Fibroblast of gingiva (primary cell): ENCODE data around the gene ZBED4.

Experiments used
- DNase-seq: peaks from one replicate; pipeline ENCODE4 v3.0.0-alpha.2; 2011; ENCODE audit warnings: low read depth

Gene ZBED4

DNA sequence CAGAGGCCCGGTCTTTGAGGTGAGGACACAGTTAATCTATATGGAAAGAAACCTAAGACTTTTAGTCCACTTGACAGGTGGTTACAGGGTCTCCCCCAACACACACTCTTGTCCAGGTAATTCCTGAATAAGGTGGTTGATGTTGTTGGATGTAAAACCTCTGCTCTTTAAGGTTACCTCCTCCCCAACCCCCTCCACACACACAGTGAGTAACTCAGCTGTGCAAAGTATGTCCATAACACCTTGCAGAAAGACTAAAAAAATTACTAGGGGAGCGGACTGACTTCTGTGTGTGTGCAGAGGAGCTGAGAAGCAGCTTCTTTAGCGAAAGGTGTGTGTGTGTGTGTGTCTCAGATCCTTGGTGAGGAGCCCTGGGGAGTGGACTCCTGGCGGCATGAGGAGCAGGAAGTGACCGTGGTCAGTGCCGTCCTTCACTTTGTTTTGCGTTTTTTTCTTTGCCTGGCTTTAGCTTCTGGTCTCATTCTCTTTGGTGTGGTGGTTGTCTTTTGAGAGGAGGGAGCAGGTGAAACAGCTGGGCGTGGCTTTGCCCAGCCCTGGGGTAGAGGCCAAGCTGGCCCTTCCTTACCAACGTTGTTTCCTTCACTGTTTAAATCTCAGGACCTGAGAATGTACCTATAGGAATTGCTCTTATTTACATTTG, 1.7 kb downstream of the ZBED4 start:
- no peak for DNase-seq

- no peak for DNase-seq
These were observed 2.7 kb downstream of the ZBED4 start for GRCh38 chr22:49856343-49856742.

- no peak for DNase-seq
These were observed 3.3 kb downstream of the ZBED4 start for GRCh38 chr22:49856766-49857618.

DNA sequence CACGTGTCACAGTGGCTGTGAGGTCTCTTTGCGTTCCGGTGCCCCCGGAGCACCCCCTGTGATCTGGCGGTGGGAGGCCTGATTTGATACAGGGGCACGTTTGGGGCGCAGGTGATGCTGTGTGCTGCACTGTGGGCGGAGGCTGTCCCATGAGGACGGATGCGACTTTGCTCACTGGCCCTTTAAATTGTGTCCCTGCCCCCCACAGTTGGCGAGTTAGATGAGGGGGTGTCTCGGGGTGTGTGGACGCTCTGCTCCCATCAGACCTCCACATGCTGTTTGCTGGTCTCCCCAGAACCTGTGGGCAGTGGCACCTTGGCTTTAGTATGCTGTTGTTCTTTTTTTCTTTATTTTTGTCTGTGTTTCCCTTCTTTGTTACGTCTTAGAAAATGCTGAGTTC, 5.2 kb downstream of the ZBED4 start:
- no peak for DNase-seq

DNA sequence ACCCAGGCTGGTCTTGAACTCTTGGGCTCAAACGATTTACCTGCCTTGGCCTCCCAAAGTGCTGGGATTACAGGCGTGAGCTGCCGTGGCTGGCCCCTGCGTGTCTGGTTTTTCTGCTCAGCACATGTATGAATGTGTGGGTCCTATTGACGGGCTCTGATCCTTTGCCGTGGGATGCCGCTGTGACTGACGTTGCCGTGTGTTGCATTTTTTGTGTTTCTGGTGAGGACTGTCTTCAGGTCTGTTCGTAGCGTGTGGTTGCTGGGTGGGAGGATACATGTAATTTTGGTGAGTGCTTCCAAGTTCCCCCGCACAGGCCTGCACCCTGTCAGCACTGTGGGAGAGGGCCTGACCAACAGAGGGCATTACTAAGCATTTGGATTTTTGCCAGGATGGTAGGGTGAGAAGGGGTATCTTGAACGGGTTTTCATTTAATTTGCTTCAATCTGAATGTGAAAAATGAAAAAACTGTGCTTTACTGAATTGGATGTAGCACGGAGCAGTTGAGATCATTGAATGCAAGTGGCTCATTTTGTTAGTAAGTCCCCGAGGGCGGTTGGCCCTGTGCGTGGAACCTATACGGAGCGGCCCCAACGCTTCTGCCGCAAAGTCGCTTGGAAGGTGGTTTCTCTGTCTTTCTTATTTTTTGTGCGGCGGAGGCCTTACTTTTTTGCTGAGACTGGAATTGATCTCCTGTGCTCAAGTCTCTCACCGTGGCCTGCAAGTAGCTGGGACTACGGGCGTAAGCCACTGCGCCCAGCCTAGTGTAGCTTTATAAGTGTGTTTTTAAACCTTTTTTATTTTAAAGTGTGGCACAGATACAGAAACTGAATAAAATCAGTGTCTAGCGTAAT, 8.2 kb downstream of the ZBED4 start:
- DNase-seq: no peak

GRCh38 chr22:49862496-49862776, 8.8 kb downstream of the ZBED4 start:
- no peak for DNase-seq

DNA sequence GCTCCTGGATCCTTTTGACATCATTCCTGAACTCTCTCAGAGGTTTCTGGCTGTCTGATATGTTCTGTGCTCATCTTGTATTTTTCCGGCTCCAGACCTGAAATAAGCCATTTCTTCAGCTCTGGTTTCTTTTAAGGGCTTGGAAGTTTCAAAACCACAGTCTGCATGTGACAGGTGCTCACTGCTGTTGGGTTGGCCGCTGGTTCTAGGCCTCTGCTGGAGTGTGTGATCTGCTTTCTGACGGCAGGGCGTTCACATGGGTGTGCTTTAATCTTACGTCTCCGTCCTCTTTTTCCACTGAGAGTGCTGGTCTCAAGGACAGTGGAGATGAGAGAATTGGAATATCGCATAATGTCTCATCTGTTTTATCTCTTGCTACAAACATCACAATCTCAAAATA, 10.3 kb downstream of the ZBED4 start:
- no peak for DNase-seq

DNA sequence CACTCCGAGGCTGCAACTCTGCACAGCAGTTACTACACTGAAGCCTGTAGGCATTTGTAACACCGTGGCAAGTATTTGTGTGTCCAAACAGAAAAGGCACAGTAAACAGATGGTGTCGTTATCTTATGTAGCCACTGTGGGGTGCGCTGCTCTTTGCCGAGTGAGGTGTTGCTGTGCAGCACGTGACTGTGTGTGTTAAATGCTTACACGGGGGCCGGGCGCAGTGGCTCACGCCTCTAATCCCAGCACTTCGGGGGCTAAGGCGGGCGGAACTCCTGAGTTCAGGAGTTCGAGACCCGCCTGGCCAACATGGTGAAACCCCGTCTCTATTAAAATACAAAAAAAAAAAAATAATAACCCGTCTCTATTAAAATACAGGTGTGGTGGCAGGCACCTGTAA, 11.5 kb downstream of the ZBED4 start:
- DNase-seq: no peak

GRCh38 chr22:49866134-49866533, 12.5 kb downstream of the ZBED4 start:
- DNase-seq: no peak

GRCh38 chr22:49866646-49867045, 13.0 kb downstream of the ZBED4 start:
- no peak for DNase-seq

GRCh38 chr22:49867303-49868265, 13.9 kb downstream of the ZBED4 start:
- no peak for DNase-seq

DNA sequence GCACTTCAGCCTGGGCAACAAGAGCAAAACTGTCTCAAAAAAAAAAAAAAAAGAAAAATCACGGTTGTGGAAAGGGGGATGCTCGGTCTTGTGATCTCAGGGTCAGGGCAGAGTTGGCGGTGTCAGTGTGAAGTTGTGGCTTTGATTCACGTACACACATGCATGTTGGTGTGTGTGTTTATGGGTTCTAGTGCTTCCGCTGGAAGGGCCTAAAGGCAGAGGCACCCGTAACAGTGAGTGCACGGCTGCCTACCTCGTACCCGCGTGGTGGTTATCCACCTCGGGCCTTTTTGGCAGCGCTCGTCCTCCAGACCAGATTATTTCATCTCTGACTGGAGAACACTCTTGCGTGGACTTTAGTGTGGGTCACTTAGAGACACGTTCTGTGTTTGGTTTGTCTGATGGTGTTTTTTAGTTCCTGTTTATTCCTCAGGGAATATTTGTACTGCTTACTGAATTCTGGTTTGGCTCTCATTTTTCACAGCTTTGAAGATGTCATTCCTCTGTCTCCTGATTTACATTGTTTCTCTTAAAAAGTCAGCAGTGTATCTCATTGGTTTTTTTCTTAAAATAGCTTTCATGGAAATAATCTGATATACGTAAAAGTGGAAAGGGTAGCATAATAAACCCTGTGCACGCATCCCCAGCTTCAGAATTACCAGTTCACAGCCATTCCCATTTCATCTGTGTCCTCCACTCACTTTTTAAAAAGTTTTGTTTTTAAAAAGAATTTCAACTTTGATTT, 15.6 kb downstream of the ZBED4 start:
- DNase-seq: no peak

GRCh38 chr22:49869845-49870712, 16.4 kb downstream of the ZBED4 start:
- DNase-seq: no peak

DNA sequence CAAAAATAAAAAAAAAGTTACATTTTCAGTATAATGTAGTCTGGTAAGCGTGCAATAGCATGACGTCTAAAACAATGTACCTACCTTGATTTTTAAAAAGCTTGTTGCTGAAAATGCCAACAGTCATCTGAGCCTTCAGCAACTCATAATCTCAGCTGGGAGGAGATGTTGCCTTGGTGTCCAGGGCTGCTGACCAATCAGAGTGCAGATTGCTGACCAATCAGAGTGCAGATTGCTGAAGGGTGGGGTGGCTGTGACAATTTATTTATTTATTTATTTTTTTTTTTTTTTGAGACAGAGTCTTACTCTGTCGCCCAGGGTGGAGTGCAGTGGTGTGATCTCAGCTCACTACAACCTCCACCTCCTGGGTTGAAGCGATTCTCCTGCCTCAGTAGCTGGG, 17.8 kb downstream of the ZBED4 start:
- DNase-seq: no peak

DNA sequence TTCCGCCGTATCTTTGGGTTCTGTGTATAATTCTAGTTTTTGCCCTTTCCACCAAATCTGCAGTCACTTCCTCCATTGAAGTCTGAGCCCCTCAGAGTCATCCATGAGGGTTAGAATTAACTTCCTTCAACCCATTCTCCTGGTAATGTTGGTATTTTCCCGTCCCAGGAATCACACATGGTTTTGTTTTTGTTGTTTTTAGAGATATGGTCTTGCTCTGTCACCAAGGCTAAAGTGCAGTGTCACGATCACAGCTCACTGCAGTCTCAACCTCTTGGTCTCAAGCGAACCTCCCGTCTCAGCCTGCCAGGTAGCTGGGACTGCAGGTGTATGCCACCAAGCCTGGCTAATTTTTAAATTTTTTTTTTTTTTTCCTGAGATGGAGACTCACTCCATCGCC, 18.7 kb downstream of the ZBED4 start:
- no peak for DNase-seq

DNA sequence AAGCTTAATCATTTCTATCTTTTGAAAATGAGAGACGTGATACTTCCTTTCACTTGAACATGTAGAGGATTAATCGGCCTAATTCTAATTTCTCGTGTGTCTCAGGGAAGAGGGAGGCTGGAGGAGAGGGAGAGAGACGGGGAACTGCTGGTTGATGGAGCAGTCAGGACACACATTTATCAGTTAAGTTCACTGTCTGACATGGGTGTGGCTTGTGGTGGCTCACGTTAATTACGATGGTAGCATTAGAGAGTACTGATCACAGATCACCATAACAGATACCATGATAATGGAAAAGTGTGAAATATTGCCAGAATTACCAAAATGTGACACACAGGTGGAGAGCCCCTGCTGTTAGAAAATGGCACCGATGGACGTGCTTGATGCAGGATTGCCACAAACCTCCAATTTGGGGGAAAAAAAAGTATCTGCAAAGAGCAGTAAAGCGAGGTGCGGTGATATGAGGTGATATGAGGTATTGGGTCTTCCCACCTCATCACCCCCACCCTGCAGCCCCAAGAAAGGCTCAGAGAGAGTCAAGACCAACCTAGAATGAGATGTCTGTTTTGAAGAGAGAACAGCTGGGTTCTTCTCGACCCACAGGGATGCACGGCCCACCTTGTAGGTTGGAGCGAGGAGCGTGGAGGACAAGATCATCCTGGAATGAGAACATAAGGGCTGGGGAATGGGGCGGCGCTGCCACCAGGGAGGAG, 19.7 kb downstream of the ZBED4 start:
- no peak for DNase-seq

DNA sequence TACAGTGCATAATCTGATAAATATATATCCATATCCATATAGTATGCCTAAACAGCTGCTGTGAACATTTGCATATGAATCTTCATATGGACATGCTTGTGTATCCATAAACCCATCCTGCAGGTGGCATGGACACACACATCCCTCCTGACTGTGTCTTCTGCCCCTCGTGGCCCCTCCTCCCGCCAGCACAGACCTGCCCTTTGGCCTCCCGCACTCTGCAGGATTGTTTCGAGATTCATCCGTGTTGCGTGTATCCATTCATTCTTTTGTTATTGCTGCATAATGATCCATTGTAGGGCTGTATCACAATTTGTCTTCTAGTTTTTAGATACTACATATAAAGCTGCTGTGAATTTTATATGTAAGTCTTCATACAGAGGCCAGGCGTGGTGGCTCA, 24.0 kb downstream of the ZBED4 start:
- no peak for DNase-seq

GRCh38 chr22:49878206-49878605, 24.6 kb downstream of the ZBED4 start:
- no peak for DNase-seq

GRCh38 chr22:49879871-49880270, 26.2 kb downstream of the ZBED4 start:
- no peak for DNase-seq
